ENCODE measurements around the gene TOM1. TPM values are rescaled to one million over a fixed set of nuclear protein-coding genes. Genes with fewer than 3 reads are reported as not detected.
A peak's percentile ranks its signal among the peaks of the same experiment; 100 is the strongest.

TOM1 gene
- total and polyA plus RNA-seq, 10 of the 15 experiments (the other 5 are each of a cell fraction or from before 2014, with no cell fraction given) = 2.2 to 64.6 (median 40.3) TPM

GRCh38 chr22:35257321-35258190 is 42.1 kb upstream of the TOM1 start, which contains the start of gene HMGXB4 (continued):
- TF ChIP-seq CBFB (IDR thresholded peaks at IDR 0.05; ENCODE audit: low read depth) (peak; percentile 54; the same call in 1 of the 2 replicates), REST (IDR thresholded peaks at IDR 0.05; ENCODE audit: low read depth, low read length) (no peak), ASH2L (IDR thresholded peaks at IDR 0.05; ENCODE audit: borderline replicate concordance, low read depth) (peak; percentile 88), CHD2 (IDR thresholded peaks at IDR 0.05; ENCODE audit: borderline replicate concordance, low read depth, low read length) (peak; percentile 52; the same call in 1 of the 2 replicates), RAD51 (IDR thresholded peaks at IDR 0.05) (peak; percentile 68; the same call in 1 of the 2 replicates), SIX5 (IDR thresholded peaks at IDR 0.05; ENCODE audit: low read depth, low read length, severe bottlenecking) (no peak), ZNF592 (IDR thresholded peaks at IDR 0.05) (no peak), RELA (IDR thresholded peaks at IDR 0.05; ENCODE audit: borderline replicate concordance, partially characterized antibody) (peak; percentile 99), MEF2A (IDR thresholded peaks at IDR 0.05; ENCODE audit: insufficient read depth, low read depth, low read length) (0 out of 2 replicates have a peak, but pooled peaks have one; percentile 23), GATAD2B (conservative IDR thresholded peaks at IDR 0.05; ENCODE audit: low read depth) (peak; percentile 98), BCL11A (IDR thresholded peaks at IDR 0.05; ENCODE audit: low read depth, low read length) (no peak), POLR2A (IDR thresholded peaks at IDR 0.05; ENCODE audit: low read depth, low read length) (peak; percentile 75), SMARCA5 (IDR thresholded peaks at IDR 0.05) (peak; percentile 92), SUZ12 (IDR thresholded peaks at IDR 0.05; ENCODE audit: unreplicated experiment) (no peak), IRF4 (IDR thresholded peaks at IDR 0.05; ENCODE audit: low read depth, low read length) (no peak), EP300 (IDR thresholded peaks at IDR 0.05; ENCODE audit: borderline replicate concordance in 1 of 2, control insufficient read depth in 1 of 2, low read depth in 2 of 2, low read length in 2 of 2) (no peak), SIN3A (IDR thresholded peaks at IDR 0.05; ENCODE audit: low read depth, low read length) (peak; percentile 88)

All from GM12878 (cell line).